ENCODE data around the gene UNC45A.
"Not testable (repeated sequence)": the region's sequence is repeated elsewhere in the genome, so short reads cannot be mapped to it uniquely, and the experiment has no call there.

UNC45A gene

GRCh38 chr15:90905306-90906180 lies 29.5 kb upstream of the UNC45A start:
- no peak for TF ChIP-seq CTCF (IDR thresholded peaks at IDR 0.05; ENCODE audit: low read depth, low read length)
- no peak for DNase-seq (ENCODE audit: extremely low read depth, low read depth)

DNA sequence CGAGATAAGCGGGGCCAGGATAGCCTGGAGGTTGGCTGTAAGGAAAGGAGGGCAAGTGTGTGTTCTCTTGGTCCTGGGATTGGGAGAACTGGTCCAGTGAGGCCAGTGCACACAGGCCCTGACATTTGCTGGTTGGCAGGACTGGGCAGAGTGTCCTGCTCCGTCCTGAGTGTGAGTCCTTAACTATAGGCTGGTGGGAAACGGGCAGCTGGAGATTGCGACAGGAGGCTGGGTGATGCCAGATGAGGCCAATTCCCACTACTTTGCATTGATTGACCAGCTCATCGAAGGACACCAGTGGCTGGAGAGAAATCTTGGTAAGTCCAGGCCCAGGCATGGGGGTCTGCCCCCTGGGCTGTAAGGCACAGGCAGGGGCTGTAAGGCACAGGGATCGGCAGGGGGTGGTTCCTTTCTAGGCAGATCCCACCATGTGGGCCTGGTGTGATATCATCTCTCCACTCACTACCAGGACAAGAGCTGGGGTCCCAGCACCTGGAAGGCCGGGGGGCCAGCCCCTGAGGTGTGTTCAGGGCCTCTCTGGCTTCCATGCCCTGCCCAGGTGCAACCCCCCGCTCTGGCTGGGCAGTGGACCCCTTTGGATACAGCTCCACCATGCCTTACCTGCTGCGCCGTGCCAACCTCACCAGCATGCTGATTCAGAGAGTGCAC lies 28.8 kb upstream of the UNC45A start:
- no peak for DNase-seq (ENCODE audit: extremely low read depth, low read depth)
- TF ChIP-seq CTCF (IDR thresholded peaks at IDR 0.05; ENCODE audit: low read depth, low read length): no peak

GRCh38 chr15:90907051-90907660 lies 27.9 kb upstream of the UNC45A start:
- no peak for TF ChIP-seq CTCF (IDR thresholded peaks at IDR 0.05; ENCODE audit: low read depth, low read length)
- no peak for DNase-seq (ENCODE audit: extremely low read depth, low read depth)

- DNase-seq (ENCODE audit: extremely low read depth, low read depth): no peak
- TF ChIP-seq CTCF (IDR thresholded peaks at IDR 0.05; ENCODE audit: low read depth, low read length): no peak
Observed at GRCh38 chr15:90907838-90908507, 27.1 kb upstream of the UNC45A start.

GRCh38 chr15:90909449-90909848 lies 25.6 kb upstream of the UNC45A start:
- not testable (repeated sequence) for DNase-seq (ENCODE audit: extremely low read depth, low read depth)

DNA sequence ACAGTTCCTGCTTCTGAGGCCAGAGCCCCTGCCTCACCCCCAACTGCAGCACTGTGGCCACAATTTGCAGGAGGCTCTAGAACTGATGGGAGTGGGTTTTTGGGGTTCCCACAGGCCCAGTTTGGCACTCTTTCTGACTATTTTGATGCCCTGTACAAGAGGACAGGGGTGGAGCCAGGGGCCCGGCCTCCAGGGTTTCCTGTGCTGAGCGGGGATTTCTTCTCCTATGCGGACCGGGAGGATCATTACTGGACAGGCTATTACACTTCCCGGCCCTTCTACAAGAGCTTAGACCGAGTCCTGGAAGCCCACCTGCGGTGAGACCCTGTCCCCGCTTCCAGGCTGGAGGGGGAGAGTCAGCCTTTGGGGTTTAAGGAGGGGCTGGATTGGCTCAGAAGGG lies 25.1 kb upstream of the UNC45A start:
- no peak for DNase-seq (ENCODE audit: extremely low read depth, low read depth)
- no peak for TF ChIP-seq CTCF (IDR thresholded peaks at IDR 0.05; ENCODE audit: low read depth, low read length)

DNA sequence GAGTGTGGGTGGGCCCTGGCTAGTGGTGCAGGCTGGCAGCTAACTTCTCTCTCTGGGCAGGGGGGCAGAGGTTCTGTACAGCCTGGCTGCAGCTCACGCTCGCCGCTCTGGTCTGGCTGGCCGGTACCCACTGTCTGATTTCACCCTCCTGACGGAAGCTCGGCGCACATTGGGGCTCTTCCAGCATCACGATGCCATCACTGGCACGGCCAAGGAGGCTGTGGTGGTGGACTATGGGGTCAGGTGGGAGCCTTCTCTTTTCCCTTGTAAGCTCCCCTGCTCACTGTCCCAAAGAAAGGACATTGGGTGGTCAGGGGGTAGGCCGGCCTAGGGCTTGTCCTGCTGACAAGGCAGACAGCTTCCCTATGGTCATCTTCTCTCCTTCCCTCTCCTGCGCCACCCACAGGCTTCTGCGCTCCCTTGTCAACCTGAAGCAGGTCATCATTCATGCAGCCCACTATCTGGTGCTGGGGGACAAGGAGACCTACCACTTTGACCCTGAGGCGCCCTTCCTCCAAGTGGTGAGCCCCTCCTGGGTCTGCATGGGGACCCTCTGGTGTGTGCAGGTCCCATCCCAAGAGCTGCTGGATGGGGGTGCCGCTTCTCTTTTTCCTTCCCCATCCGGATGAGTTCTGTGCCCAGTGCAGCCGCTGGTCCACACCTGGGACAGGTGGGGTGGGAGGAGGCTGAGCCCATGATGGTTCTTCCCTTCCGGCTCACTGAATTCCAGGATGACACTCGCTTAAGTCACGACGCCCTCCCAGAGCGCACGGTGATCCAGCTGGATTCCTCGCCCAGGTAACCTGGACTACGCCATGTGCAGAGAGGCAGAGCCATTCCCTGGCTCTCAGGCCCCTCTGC lies 24.4 kb upstream of the UNC45A start:
- no peak for DNase-seq (ENCODE audit: extremely low read depth, low read depth)
- TF ChIP-seq CTCF (IDR thresholded peaks at IDR 0.05; ENCODE audit: low read depth, low read length): no peak
